GM23338 (cell line): ENCODE measurements around the gene PANX3. TPM values are rescaled to one million over a fixed set of nuclear protein-coding genes. Genes with fewer than 3 reads are reported as not detected.

Experiments
- ATAC-seq: fragments of 200-7000 bp; cut with Tn5 transposase; 3 replicates; pipeline ENCODE4 v1.9.1; 2020
- DNase-seq: peaks from one replicate; pipeline ENCODE4 v3.0.0-alpha.2; 2015; ENCODE audit warnings: low spot score
- H2AFZ ChIP-seq: fragments of 200-600 bp; sonication (generic); 2 replicates; pipeline ENCODE4 v1.8.0; 2016; ENCODE audit warnings: antibody characterized with exemption, mild to moderate bottlenecking, moderate library complexity
- H3F3A ChIP-seq: fragments of 200-600 bp; sonication (generic); replicated peaks from 2 replicates; pipeline ENCODE4 v1.8.0; 2017; ENCODE audit warnings: antibody characterized with exemption, mixed run types, low read depth
- H3K27ac ChIP-seq: fragments of 200-600 bp; sonication (generic); 2 replicates; pipeline ENCODE4 v1.6.1; 2016; ENCODE audit warnings: low read depth
- H3K27me3 ChIP-seq: fragments of 200-600 bp; sonication (generic); 2 replicates; pipeline ENCODE4 v1.8.0; 2016; ENCODE audit warnings: mild to moderate bottlenecking, mixed run types, moderate library complexity; ENCODE audit not compliant: insufficient read depth
- H3K36me3 ChIP-seq: fragments of 200-600 bp; sonication (generic); 2 replicates; pipeline ENCODE4 v1.8.0; 2016; ENCODE audit warnings: mild to moderate bottlenecking; ENCODE audit not compliant: insufficient read depth
- H3K4me1 ChIP-seq: fragments of 200-600 bp; sonication (generic); 2 replicates; pipeline ENCODE4 v1.8.0; 2016; ENCODE audit warnings: mild to moderate bottlenecking, moderate library complexity; ENCODE audit not compliant: insufficient read depth
- H3K4me2 ChIP-seq: fragments of 200-600 bp; sonication (generic); 2 replicates; pipeline ENCODE4 v1.7.1; 2017; ENCODE audit warnings: mixed run types
- H3K4me3 ChIP-seq: fragments of 200-600 bp; sonication (generic); 2 replicates; pipeline ENCODE4 v1.6.1; 2016; ENCODE audit warnings: mixed run types
- H3K79me2 ChIP-seq: fragments of 200-600 bp; sonication (generic); replicated peaks from 2 replicates; pipeline ENCODE4 v1.8.0; 2017; ENCODE audit warnings: mild to moderate bottlenecking; ENCODE audit not compliant: insufficient read depth
- H3K9me2 ChIP-seq: fragments of 200-600 bp; sonication (generic); 2 replicates; pipeline ENCODE4 v1.8.0; 2017; ENCODE audit not compliant: insufficient read depth
- H4K20me1 ChIP-seq: fragments of 200-600 bp; sonication (generic); replicated peaks from 2 replicates; pipeline ENCODE4 v1.8.0; 2017; ENCODE audit warnings: mild to moderate bottlenecking; ENCODE audit not compliant: insufficient read depth
- H3K27ac Mint-ChIP-seq: 2 replicates; pipeline ENCODE4 v1.8.0; 2020; ENCODE audit warnings: inconsistent platforms, mild to moderate bottlenecking, moderate library complexity, mixed read lengths
- H3K27me3 Mint-ChIP-seq: 3 replicates; pipeline ENCODE4 v1.8.0; 2022; ENCODE audit warnings: low read depth, mild to moderate bottlenecking, moderate library complexity, mixed read lengths, inconsistent platforms; ENCODE audit not compliant: insufficient read depth, poor library complexity
- H3K36me3 Mint-ChIP-seq: 3 replicates; pipeline ENCODE4 v1.8.0; 2021; ENCODE audit warnings: low read depth, mild to moderate bottlenecking, inconsistent platforms, moderate library complexity, mixed read lengths
- H3K4me1 Mint-ChIP-seq: 3 replicates; pipeline ENCODE4 v1.8.0; 2020; ENCODE audit warnings: mild to moderate bottlenecking, inconsistent platforms, mixed read lengths
- H3K4me3 Mint-ChIP-seq: 3 replicates; pipeline ENCODE4 v1.8.0; 2021; ENCODE audit warnings: moderate library complexity, mild to moderate bottlenecking, inconsistent platforms, mixed read lengths
- H3K9me3 Mint-ChIP-seq: 3 replicates; pipeline ENCODE4 v1.8.0; 2020; ENCODE audit warnings: moderate library complexity, mild to moderate bottlenecking, inconsistent platforms, mixed read lengths
- EZH2 ChIP-seq: fragments of 200-600 bp; sonication (generic); IDR thresholded peaks from one replicate; pipeline ENCODE4 v1.8.0; 2017; ENCODE audit warnings: antibody characterized with exemption, mild to moderate bottlenecking, low read depth; ENCODE audit not compliant: unreplicated experiment
- NANOG ChIP-seq: IDR thresholded peaks from 2 replicates; pipeline ENCODE4 v1.6.1; 2016; ENCODE audit warnings: antibody characterized with exemption, borderline replicate concordance
- STAT1 ChIP-seq: IDR thresholded peaks from one replicate; pipeline ENCODE4 v1.6.1; 2016; ENCODE audit warnings: antibody characterized with exemption; ENCODE audit not compliant: unreplicated experiment
- polyA plus RNA-seq: library from polyadenylated mRNA; unstranded; fragments of >200 nt; fragmentation: Nextera tagmentation; extraction: Ambion mirVana; gene quantifications from 2 replicates; pipeline ENCODE4 v1.2.1, GENCODE V29; 2016
- total RNA-seq: library from RNA; depleted of rRNA; stranded (reverse); fragments of >200 nt; shearing (Covaris generic); gene quantifications from 2 replicates; pipeline ENCODE4 v1.2.3, GENCODE V29; 2014
- TF ChIP-seq, protein P1 (sequence below): fragments of 250-450 bp; sonication (Bioruptor Pico); IDR thresholded peaks from 2 replicates; pipeline ENCODE4 v1.5.0; 2020; ENCODE audit warnings: mild to moderate bottlenecking, moderate library complexity
- TF ChIP-seq, protein P2 (sequence below): IDR thresholded peaks from one replicate; pipeline ENCODE4 v1.6.1; 2018; ENCODE audit warnings: antibody characterized with exemption; ENCODE audit not compliant: unreplicated experiment

Gene PANX3
- total and polyA plus RNA-seq, 2 experiments from 2014 or later: not detected

DNA sequence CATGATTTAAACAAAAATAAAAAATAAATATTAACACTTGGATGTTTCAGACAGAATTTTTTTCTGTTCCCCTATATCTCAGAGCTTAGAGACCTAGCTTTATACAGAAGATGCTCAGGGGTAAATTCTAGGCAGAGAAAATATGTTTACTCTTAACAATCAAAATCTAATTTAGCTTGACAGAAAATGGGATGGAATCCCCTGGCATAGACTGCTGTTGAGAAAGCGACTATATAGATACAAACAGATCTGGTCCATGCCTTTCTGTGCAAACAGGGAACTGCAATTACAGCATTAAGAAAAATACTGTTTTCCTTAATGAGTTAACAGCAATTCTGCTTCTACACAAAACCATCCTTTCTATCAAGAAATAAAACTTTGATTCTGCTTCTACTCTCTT is 47.8 kb downstream of the PANX3 start:
- no peaks in the 10 kb centered on the region for H3K36me3 ChIP-seq
- H3K27ac Mint-ChIP-seq: no peak overlapping the region
- no peaks in the 10 kb centered on the region for H3K79me2 ChIP-seq
- H3K4me1 ChIP-seq: peaks cover 17% of the 10 kb centered on the region
- H3K4me3 ChIP-seq: no peak overlapping the region
- no peaks in the 10 kb centered on the region for H3K9me2 ChIP-seq
- no peak overlapping the region for H3K27ac ChIP-seq
- H3K4me3 Mint-ChIP-seq: no peak overlapping the region
- H3F3A ChIP-seq: no peaks in the 10 kb centered on the region
- ATAC-seq (no peak), DNase-seq (no peak)
- peaks cover 21% of the 10 kb centered on the region for H3K4me1 Mint-ChIP-seq
- H3K27me3 Mint-ChIP-seq: peaks cover 7% of the 10 kb centered on the region
- H4K20me1 ChIP-seq: no peaks in the 10 kb centered on the region
- TF ChIP-seq STAT1: no peak
- TF ChIP-seq EZH2: no peak
- no peak for TF ChIP-seq NANOG
- TF ChIP-seq, protein P1, sequence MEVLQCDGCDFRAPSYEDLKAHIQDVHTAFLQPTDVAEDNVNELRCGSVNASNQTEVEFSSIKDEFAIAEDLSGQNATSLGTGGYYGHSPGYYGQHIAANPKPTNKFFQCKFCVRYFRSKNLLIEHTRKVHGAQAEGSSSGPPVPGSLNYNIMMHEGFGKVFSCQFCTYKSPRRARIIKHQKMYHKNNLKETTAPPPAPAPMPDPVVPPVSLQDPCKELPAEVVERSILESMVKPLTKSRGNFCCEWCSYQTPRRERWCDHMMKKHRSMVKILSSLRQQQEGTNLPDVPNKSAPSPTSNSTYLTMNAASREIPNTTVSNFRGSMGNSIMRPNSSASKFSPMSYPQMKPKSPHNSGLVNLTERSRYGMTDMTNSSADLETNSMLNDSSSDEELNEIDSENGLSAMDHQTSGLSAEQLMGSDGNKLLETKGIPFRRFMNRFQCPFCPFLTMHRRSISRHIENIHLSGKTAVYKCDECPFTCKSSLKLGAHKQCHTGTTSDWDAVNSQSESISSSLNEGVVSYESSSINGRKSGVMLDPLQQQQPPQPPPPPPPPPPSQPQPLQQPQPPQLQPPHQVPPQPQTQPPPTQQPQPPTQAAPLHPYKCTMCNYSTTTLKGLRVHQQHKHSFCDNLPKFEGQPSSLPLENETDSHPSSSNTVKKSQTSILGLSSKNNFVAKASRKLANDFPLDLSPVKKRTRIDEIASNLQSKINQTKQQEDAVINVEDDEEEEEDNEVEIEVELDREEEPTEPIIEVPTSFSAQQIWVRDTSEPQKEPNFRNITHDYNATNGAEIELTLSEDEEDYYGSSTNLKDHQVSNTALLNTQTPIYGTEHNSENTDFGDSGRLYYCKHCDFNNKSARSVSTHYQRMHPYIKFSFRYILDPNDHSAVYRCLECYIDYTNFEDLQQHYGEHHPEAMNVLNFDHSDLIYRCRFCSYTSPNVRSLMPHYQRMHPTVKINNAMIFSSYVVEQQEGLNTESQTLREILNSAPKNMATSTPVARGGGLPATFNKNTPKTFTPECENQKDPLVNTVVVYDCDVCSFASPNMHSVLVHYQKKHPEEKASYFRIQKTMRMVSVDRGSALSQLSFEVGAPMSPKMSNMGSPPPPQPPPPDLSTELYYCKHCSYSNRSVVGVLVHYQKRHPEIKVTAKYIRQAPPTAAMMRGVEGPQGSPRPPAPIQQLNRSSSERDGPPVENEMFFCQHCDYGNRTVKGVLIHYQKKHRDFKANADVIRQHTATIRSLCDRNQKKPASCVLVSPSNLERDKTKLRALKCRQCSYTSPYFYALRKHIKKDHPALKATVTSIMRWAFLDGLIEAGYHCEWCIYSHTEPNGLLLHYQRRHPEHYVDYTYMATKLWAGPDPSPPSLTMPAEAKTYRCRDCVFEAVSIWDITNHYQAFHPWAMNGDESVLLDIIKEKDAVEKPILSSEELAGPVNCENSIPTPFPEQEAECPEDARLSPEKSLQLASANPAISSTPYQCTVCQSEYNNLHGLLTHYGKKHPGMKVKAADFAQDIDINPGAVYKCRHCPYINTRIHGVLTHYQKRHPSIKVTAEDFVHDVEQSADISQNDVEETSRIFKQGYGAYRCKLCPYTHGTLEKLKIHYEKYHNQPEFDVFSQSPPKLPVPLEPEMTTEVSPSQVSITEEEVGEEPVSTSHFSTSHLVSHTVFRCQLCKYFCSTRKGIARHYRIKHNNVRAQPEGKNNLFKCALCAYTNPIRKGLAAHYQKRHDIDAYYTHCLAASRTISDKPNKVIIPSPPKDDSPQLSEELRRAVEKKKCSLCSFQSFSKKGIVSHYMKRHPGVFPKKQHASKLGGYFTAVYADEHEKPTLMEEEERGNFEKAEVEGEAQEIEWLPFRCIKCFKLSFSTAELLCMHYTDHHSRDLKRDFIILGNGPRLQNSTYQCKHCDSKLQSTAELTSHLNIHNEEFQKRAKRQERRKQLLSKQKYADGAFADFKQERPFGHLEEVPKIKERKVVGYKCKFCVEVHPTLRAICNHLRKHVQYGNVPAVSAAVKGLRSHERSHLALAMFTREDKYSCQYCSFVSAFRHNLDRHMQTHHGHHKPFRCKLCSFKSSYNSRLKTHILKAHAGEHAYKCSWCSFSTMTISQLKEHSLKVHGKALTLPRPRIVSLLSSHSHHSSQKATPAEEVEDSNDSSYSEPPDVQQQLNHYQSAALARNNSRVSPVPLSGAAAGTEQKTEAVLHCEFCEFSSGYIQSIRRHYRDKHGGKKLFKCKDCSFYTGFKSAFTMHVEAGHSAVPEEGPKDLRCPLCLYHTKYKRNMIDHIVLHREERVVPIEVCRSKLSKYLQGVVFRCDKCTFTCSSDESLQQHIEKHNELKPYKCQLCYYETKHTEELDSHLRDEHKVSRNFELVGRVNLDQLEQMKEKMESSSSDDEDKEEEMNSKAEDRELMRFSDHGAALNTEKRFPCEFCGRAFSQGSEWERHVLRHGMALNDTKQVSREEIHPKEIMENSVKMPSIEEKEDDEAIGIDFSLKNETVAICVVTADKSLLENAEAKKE (CRISPR knock-in tag): no peak
- TF ChIP-seq, protein P2, sequence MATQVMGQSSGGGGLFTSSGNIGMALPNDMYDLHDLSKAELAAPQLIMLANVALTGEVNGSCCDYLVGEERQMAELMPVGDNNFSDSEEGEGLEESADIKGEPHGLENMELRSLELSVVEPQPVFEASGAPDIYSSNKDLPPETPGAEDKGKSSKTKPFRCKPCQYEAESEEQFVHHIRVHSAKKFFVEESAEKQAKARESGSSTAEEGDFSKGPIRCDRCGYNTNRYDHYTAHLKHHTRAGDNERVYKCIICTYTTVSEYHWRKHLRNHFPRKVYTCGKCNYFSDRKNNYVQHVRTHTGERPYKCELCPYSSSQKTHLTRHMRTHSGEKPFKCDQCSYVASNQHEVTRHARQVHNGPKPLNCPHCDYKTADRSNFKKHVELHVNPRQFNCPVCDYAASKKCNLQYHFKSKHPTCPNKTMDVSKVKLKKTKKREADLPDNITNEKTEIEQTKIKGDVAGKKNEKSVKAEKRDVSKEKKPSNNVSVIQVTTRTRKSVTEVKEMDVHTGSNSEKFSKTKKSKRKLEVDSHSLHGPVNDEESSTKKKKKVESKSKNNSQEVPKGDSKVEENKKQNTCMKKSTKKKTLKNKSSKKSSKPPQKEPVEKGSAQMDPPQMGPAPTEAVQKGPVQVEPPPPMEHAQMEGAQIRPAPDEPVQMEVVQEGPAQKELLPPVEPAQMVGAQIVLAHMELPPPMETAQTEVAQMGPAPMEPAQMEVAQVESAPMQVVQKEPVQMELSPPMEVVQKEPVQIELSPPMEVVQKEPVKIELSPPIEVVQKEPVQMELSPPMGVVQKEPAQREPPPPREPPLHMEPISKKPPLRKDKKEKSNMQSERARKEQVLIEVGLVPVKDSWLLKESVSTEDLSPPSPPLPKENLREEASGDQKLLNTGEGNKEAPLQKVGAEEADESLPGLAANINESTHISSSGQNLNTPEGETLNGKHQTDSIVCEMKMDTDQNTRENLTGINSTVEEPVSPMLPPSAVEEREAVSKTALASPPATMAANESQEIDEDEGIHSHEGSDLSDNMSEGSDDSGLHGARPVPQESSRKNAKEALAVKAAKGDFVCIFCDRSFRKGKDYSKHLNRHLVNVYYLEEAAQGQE: no peak
- H3K27me3 ChIP-seq: no peaks in the 10 kb centered on the region
- H3K36me3 Mint-ChIP-seq: no peaks in the 10 kb centered on the region
- no peak overlapping the region for H2AFZ ChIP-seq
- no peak overlapping the region for H3K4me2 ChIP-seq
- no peaks in the 10 kb centered on the region for H3K9me3 Mint-ChIP-seq
